ENCODE data around the gene GPR101.

GPR101 gene

GRCh38 chrX:137033774-137034507, at the start of gene GPR101:
Gene GPR101 (minus strand): TSS chrX:137033995. CDS start chrX:137031674, 2,321 bp downstream.
- DNase-seq (ENCODE audit: low spot score) = no peak

- DNase-seq (ENCODE audit: low spot score) = no peak
Observed at GRCh38 chrX:137081239-137081638, 47.4 kb upstream of the GPR101 start.

- DNase-seq (ENCODE audit: low spot score) = no peak
Observed at GRCh38 chrX:137072396-137072795, 38.6 kb upstream of the GPR101 start.

- no peak for DNase-seq (ENCODE audit: low spot score)
Observed at GRCh38 chrX:137071596-137071995, 37.8 kb upstream of the GPR101 start.

GRCh38 chrX:137067147-137067546, 33.4 kb upstream of the GPR101 start:
- DNase-seq (ENCODE audit: low spot score) = no peak

- DNase-seq (ENCODE audit: low spot score) = no peak
Observed at GRCh38 chrX:137062915-137063617, 29.3 kb upstream of the GPR101 start.

GRCh38 chrX:137058339-137059127, 24.7 kb upstream of the GPR101 start:
- no peak for DNase-seq (ENCODE audit: low spot score)

- no peak for DNase-seq (ENCODE audit: low spot score)
Observed at GRCh38 chrX:137052643-137053235, 18.9 kb upstream of the GPR101 start.

GRCh38 chrX:137051978-137052642, 18.3 kb upstream of the GPR101 start:
- DNase-seq (ENCODE audit: low spot score) = peak; percentile 80

GRCh38 chrX:137044893-137045292, 11.1 kb upstream of the GPR101 start:
- DNase-seq (ENCODE audit: low spot score) = no peak

- no peak for DNase-seq (ENCODE audit: low spot score)
Observed at GRCh38 chrX:137043736-137044135, 9.9 kb upstream of the GPR101 start.

GRCh38 chrX:137041329-137041728, 7.5 kb upstream of the GPR101 start:
- no peak for DNase-seq (ENCODE audit: low spot score)

GRCh38 chrX:137040113-137040794, 6.5 kb upstream of the GPR101 start:
- no peak for DNase-seq (ENCODE audit: low spot score)

- DNase-seq (ENCODE audit: low spot score) = no peak
Observed at GRCh38 chrX:137034508-137034872, 695 bp upstream of the GPR101 start.

- DNase-seq (ENCODE audit: low spot score) = no peak
Observed at GRCh38 chrX:137032841-137033773, 688 bp downstream of the GPR101 start.

- no peak for DNase-seq (ENCODE audit: low spot score)
Observed at GRCh38 chrX:137032341-137032694, 1.5 kb downstream of the GPR101 start.

GRCh38 chrX:137031517-137032340, 2.1 kb downstream of the GPR101 start:
- DNase-seq (ENCODE audit: low spot score) = peak; percentile 58

- no peak for DNase-seq (ENCODE audit: low spot score)
Observed at GRCh38 chrX:137031039-137031438, 2.8 kb downstream of the GPR101 start.

- DNase-seq (ENCODE audit: low spot score) = no peak
Observed at GRCh38 chrX:137028699-137029098, 5.1 kb downstream of the GPR101 start.
